Measurements from ENCODE around the gene ENOX2.

Gene ENOX2

DNA sequence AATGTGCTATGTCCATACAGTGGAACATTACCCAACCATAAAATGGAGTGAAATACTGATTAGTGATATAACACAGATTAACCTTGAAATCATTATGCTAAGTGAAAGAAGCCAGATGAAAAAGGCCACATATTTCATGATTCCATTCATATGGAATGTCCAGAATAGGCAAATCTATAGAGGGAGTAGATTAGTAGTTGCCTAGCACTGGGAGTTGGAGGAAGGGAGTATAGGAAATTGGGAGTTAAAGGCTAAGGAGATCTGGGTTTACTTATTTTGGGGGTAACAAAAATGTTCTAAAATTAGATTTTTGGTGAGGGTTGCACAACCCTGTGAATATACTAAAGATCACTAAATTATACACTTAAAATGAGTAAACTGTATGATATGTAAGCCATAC lies 26.8 kb downstream of the ENOX2 start:
- DNase-seq (ENCODE audit: low read depth in 1 of 2, low spot score in 1 of 2) = no peak
- TF ChIP-seq JUND (IDR thresholded peaks at IDR 0.05; ENCODE audit: low read depth) = no peak
- in situ Hi-C loops (cut with HindIII; ENCODE audit: low pct_unique_long_range_greater_than_20kb, low sequenced_read_pairs) = no loop called here

DNA sequence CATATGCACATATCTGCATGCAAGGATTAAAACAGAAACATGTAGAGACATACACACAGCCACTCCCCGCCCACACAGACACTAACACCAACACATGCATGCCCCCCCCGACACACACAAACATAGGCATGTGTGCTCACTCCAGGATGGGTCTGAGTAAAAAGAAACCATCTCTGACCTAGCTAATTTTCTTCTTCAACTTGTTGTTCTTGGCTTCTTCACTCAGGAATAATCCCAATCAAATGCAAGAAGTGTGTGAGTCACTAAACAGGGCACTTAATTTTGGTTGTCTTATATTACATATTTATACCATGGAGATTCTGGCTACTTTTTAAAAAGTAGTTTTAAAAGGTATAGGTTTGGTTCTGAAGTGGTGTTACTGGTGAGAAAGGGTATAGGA lies 28.3 kb downstream of the ENOX2 start:
- in situ Hi-C loops (cut with HindIII; ENCODE audit: low pct_unique_long_range_greater_than_20kb, low sequenced_read_pairs) = no loop called here
- DNase-seq (ENCODE audit: low read depth in 1 of 2, low spot score in 1 of 2) = no peak
- no peak for TF ChIP-seq JUND (IDR thresholded peaks at IDR 0.05; ENCODE audit: low read depth)

DNA sequence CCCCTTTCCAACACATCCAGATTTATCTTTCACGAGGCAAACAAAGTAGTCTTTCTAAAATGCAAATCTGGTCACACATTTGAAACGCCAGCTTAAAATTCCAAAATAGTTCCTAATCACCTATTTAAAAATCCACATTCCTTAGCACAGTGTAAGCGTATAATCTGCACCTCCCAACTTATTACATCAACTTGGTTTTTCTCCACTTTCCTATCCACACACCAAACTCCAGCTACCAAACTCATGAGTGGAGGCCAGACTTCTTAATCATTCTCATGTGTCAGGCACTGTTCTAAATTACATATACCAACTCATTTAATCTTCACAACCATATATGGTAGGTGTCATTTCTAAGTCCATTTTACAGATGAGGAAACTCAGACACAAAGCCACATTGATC lies 33.8 kb downstream of the ENOX2 start:
- in situ Hi-C loops (cut with HindIII; ENCODE audit: low pct_unique_long_range_greater_than_20kb, low sequenced_read_pairs) = no loop called here
- no peak for TF ChIP-seq JUND (IDR thresholded peaks at IDR 0.05; ENCODE audit: low read depth)

DNA sequence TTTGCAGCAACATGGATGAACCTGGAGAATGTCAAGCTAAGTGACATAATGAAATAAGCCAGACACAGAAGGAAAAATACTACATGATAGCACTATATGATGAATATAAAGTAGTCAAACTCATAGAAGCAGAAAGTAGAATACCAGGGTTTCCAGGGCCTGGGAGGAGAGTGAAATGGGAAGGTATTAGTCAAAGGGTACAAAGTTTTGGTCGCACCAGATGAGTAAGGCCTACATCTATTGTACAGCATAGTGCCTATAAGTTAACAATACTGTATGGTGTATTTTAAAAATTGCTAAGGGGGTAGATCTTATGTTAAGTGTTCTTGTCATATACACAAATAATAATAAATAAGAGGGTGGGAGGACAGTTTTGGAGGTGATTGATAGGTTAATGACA lies 41.5 kb downstream of the ENOX2 start:
- no peak for DNase-seq (ENCODE audit: low read depth in 1 of 2, low spot score in 1 of 2)
- TF ChIP-seq JUND (IDR thresholded peaks at IDR 0.05; ENCODE audit: low read depth) = no peak
- in situ Hi-C loops (cut with HindIII; ENCODE audit: low pct_unique_long_range_greater_than_20kb, low sequenced_read_pairs) = no loop called here

More for the DNA sequence above, 33.8 kb downstream of the ENOX2 start:
- no peak for DNase-seq (ENCODE audit: low read depth in 1 of 2, low spot score in 1 of 2)

DNA sequence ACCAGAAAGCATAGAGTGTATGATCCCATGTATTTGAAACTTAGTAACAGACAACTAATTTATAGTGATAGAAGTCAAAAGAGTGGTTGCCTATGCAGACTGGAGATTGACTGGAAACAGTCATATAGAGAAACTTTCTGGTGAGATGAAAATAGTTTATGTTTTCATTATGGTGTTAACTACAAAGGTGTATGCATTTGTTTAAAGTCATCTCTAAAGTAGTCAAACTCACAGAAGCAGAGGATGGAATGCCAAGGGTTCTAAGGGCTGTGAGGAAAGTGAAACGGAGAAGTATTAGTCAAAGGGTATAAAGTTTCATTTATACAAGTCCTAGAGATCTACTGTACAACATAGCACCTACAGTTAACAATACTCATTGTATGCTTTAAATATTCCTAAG lies 45.8 kb downstream of the ENOX2 start:
- in situ Hi-C loops (cut with HindIII; ENCODE audit: low pct_unique_long_range_greater_than_20kb, low sequenced_read_pairs) = no loop called here
- no peak for DNase-seq (ENCODE audit: low read depth in 1 of 2, low spot score in 1 of 2)
- TF ChIP-seq JUND (IDR thresholded peaks at IDR 0.05; ENCODE audit: low read depth) = no peak

DNA sequence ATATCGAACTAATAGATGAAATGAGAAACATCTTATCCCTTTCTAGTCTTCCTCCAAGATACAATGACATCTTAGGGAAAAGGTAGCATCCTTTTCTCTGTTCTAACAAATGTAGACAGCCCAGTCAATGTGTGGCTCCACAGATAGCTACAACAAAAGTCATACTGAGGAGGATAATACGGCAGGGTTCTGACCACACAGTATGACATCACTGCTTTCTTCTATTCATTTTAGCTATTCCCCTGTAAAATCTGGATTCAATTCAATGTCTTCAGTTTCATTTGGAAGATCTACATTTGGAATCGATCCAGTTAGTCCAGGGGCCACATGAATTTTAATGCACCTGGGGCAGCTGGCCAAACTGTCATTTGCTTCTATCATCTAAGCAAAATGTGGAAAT lies 51.4 kb downstream of the ENOX2 start:
- in situ Hi-C loops (cut with HindIII; ENCODE audit: low pct_unique_long_range_greater_than_20kb, low sequenced_read_pairs) = no loop called here
- no peak for TF ChIP-seq JUND (IDR thresholded peaks at IDR 0.05; ENCODE audit: low read depth)
- no peak for DNase-seq (ENCODE audit: low read depth in 1 of 2, low spot score in 1 of 2)

DNA sequence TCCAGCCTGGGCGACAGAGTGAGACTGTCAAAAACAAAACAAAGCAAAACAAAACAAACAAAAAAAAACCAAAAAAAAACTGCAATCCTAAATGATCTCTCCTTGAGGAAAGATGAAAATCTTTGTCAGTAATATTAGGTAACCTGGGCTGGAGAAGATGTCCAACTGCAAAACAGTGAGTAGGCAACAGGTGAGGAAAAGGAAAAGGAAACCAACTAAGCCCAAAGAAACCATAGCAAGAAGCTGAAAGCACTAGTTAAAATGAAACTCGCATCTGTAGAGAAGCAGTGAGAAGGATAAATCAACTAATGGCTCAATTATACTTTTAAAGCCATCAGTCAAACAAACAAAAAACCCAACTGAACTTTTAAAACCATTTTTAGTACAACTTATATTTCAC lies 54.2 kb downstream of the ENOX2 start:
- in situ Hi-C loops (cut with HindIII; ENCODE audit: low pct_unique_long_range_greater_than_20kb, low sequenced_read_pairs) = no loop called here
- DNase-seq (ENCODE audit: low read depth in 1 of 2, low spot score in 1 of 2) = no peak
- TF ChIP-seq JUND (IDR thresholded peaks at IDR 0.05; ENCODE audit: low read depth) = no peak

DNA sequence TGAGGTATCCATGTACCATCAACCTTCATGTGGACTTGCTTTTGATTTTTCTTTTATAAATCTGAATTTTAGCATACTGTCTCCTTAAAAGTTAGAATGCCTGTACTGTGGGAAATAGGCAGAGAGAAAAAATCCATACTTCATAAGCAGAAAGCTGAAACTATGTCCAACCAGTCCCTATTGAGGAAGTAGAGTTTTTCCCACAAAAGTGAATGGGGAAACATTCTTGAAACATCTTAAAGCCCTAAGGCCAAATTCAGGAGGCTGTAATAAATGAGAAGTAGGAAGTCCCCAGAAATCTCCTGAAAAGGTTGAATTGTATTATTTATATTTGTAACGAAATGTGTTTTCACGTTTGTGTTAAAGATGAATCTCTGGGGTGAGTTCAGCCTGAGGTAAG lies 56.3 kb downstream of the ENOX2 start:
- DNase-seq (ENCODE audit: low read depth in 1 of 2, low spot score in 1 of 2) = no peak
- in situ Hi-C loops (cut with HindIII; ENCODE audit: low pct_unique_long_range_greater_than_20kb, low sequenced_read_pairs) = no loop called here
- TF ChIP-seq JUND (IDR thresholded peaks at IDR 0.05; ENCODE audit: low read depth) = no peak

DNA sequence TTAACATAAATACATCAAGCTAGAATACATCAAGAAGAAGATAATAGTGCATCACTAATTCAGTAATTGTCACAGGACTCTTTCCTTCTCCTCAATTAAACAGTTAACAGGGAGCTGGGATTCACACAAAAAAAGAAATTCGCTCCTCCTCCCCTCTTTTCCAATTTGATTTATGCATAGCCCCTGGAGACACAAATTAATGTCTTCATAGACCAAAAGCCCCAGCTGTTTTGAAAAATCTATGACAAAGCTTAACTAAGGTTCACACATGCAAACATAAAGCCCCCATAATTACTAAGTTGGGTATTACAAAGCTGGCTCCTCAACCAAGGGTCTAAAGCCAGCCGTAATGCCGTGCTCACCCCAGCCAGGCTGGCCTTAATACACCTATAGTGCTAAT lies 61.2 kb downstream of the ENOX2 start:
- no peak for TF ChIP-seq JUND (IDR thresholded peaks at IDR 0.05; ENCODE audit: low read depth)
- DNase-seq (ENCODE audit: low read depth in 1 of 2, low spot score in 1 of 2) = no peak
- in situ Hi-C loops (cut with HindIII; ENCODE audit: low pct_unique_long_range_greater_than_20kb, low sequenced_read_pairs) = no loop called here

DNA sequence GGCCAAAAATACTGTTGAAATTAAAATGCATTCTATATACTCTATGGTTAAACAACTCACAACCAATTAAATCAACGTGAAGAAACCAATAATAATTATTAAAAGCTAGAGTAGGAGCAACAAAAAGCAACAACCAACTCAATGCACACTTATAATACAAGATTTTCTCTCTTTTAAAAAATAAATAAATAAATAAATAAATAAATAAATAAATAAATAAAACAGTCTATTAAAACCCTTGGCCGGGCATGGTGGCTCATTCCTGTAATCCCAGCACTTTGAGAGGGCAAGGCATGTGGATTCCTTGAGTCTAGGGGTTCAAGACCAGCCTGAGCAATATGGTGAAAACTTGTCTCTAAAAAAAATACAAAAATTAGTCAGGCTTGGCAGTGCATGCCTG lies 62.7 kb downstream of the ENOX2 start:
- in situ Hi-C loops (cut with HindIII; ENCODE audit: low pct_unique_long_range_greater_than_20kb, low sequenced_read_pairs) = no loop called here

DNA sequence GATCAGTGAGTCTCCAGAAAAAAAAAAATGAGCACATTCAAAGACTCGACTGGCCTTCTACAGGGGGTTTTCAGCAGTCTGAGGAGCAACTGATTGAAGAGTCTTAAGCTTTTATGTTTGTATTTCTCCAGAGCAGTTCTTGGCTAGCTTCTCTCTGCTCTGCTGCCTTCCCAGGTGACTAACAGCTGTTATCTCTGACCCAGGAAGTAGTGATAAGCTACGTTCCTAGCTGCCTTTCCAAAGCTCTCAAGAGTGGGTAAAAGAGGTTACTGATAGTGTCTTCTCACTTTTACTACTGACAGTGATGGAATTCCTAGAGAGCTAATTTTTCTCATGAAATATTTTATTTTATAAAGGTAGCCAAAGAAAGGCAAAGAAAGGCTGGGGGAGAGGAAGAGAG lies 66.6 kb downstream of the ENOX2 start:
- no peak for TF ChIP-seq JUND (IDR thresholded peaks at IDR 0.05; ENCODE audit: low read depth)
- in situ Hi-C loops (cut with HindIII; ENCODE audit: low pct_unique_long_range_greater_than_20kb, low sequenced_read_pairs) = no loop called here
- DNase-seq (ENCODE audit: low read depth in 1 of 2, low spot score in 1 of 2) = no peak

More for the DNA sequence above, 62.7 kb downstream of the ENOX2 start:
- TF ChIP-seq JUND (IDR thresholded peaks at IDR 0.05; ENCODE audit: low read depth) = no peak
- no peak for DNase-seq (ENCODE audit: low read depth in 1 of 2, low spot score in 1 of 2)

DNA sequence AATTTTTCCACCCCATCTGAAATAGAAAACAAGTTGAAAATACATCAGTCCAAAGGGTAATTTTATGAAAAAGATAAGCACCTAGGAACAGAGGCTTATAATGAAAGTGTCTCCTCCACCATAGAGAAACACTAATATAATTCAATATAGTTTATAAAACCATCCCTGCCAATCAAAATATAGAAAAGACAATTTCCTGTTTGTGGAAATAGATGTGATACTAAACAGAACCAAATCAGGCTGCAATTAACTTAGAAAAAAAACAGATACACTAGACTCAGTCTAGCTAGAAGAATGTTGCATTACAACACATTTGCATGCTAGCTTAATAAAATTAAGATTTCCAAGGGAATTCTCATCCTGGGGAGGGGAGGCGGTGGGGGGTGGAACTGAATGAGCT lies 68.2 kb downstream of the ENOX2 start:
- in situ Hi-C loops (cut with HindIII; ENCODE audit: low pct_unique_long_range_greater_than_20kb, low sequenced_read_pairs) = no loop called here
- DNase-seq (ENCODE audit: low read depth in 1 of 2, low spot score in 1 of 2) = no peak

DNA sequence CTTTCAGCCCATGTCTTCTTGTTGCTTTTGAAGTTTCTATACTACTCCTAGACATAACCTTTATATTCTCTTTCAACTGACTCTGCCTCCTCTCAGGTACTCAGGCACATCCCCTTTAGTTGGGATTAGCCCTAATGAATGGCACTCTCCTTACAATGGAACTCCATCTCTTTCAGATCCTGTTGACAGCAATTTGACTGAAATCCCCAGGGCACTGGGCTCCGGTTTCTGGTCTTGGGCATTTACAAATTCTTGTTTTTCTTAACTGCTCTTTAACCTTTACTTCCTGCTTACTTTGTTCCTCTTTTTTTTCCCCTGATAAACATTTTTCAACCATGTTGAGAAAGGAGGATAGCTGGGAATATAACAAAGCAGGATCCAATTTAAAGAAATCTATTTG lies 68.9 kb downstream of the ENOX2 start:
- in situ Hi-C loops (cut with HindIII; ENCODE audit: low pct_unique_long_range_greater_than_20kb, low sequenced_read_pairs) = no loop called here
- TF ChIP-seq JUND (IDR thresholded peaks at IDR 0.05; ENCODE audit: low read depth) = no peak
- no peak for DNase-seq (ENCODE audit: low read depth in 1 of 2, low spot score in 1 of 2)

More for the DNA sequence above, 68.2 kb downstream of the ENOX2 start:
- TF ChIP-seq JUND (IDR thresholded peaks at IDR 0.05; ENCODE audit: low read depth) = no peak

DNA sequence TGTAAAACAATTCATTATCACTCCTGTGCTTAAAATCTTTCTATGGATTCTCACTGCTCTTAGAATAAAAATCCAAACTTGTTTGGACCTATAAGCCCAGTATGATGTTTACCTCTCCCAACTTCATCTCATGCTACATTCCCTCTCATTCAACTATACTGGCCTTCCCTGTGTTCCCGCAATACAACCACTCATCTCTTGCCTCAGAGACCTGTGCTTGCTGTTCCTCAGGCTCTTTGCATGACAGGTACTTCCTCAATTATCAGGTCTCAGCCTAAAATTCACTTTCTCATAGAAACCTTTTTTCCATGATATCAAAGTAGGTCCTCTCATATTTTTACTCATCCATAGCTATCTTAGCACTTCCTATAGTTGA lies 71.7 kb downstream of the ENOX2 start:
- DNase-seq (ENCODE audit: low read depth in 1 of 2, low spot score in 1 of 2) = no peak
- in situ Hi-C loops (cut with HindIII; ENCODE audit: low pct_unique_long_range_greater_than_20kb, low sequenced_read_pairs) = no loop called here
- no peak for TF ChIP-seq JUND (IDR thresholded peaks at IDR 0.05; ENCODE audit: low read depth)
